GM19351 (cell line): Measurements from ENCODE around the gene GPX3.

Experiments used
- ATAC-seq: cut with Tn5 transposase; IDR thresholded peaks from one replicate; pipeline ENCODE4 v1.9.1; 2021; ENCODE audit warnings: mild to moderate bottlenecking, moderate library complexity; ENCODE audit not compliant: unreplicated experiment

GPX3 gene

DNA sequence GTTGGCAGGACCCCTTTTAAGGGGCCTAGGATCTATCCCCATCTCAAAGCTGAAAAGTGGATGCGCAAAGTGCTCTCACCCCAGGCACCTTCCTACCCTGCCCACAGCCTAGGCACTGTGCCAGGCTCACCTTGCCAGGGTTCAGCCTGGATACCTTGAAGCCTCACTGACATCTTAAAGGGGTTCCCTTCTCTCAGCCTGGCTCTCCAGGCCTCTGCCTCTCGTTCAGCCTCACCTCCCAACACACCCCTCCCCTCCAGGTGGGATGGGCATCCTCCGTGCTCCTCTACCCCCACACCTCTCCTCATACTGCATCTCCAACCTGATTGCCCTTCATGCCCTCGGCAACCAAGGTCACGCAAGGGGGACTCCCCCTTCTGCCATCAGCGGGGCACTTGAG lies 34.9 kb downstream of the GPX3 start:
- no peak for ATAC-seq

DNA sequence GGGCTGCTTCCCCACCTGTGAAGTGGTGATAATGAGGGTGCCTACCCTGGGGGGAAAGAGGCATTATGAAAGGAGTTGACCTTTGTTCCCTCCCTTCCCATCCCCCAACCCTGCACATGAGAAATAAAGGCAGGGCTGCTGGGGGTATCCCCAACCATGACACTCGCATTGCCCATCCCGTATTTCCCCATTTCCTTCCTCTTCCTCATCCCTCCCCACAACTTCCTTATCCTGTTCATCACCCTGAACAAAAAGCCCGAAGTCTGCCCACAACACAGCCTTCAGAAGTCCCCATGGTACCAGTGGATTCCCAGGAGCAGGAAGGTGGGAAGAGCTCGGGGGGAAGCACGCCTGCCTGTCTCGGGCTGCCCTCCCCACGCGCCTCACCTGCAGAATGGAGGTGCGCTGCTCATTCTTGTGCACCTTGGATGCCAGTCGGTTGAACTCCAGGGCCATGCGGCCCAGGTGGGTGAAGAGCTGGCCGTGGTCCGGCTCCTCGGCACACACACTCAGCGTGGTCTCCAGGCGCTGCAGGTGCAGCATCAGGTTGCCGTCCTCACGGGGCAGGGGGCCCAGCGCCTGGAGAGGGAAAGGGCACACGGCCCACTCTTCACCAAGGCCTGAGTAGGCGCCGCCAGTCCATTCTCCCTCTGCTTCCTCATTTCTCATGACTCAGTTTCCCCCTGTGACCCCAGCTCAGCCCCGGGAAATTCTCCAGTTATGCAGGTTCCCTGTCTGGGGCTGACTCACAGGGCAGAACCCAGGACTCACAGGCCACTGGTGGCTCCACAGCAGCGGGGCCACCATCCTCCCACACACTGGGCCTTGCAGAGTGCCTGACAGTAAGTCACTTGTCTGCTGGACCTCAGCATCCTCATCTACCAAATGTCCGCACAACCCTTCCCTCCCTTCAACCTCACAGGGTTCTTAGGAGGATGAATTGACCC lies 36.3 kb downstream of the GPX3 start:
- no peak for ATAC-seq

DNA sequence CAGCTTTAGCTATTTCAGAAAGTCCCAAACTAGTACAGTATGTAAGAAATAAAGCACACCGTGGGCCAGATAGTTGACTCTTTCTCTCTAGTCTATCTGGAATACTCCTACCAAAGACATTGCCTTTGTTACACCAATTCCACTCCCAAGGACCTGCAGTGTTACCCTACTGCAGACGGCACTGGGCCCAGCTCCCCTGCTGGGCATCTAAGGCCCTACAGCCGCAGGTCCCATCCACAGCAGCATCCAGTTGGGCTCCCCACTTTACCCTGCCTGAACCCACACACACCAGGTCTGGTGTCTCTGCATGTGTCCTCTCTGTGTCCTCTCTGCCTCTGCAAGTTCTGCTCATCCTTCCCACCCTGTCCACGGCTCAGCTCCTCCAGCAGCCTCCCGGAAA lies 37.9 kb downstream of the GPX3 start:
- ATAC-seq, result no peak

DNA sequence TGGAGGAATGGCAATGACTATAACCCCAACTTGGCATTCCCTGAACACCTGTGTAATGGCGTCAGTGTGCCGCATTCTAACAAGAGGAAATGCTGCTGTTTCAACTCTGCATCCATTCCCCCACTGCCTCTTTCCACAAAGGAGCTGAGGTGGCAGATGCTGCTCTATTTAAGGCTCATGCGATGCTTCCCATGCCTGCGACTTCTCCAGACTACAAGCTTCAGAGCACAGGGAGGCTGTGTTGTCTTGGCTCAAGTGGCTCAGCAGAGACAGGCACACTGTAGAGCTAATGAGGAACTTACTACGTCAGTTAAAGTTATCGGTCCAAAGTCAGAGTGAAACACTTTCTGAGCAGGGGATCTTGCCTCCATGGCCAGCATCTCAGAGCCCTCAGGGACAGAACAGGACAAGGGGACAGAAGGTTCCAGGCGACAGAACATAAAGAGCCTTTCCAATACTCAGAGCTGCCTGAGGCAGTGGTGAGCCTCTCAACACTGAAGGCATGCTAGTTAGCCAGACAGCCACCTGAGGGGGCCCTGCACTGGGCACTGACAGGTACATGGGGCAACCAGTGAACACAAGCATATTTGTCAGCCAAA lies 38.6 kb downstream of the GPX3 start:
- no peak for ATAC-seq

GRCh38 chr5:151060742-151061141 lies 40.4 kb downstream of the GPX3 start:
- ATAC-seq, result no peak

GRCh38 chr5:151062405-151063141 lies 42.2 kb downstream of the GPX3 start:
- ATAC-seq, result no peak

DNA sequence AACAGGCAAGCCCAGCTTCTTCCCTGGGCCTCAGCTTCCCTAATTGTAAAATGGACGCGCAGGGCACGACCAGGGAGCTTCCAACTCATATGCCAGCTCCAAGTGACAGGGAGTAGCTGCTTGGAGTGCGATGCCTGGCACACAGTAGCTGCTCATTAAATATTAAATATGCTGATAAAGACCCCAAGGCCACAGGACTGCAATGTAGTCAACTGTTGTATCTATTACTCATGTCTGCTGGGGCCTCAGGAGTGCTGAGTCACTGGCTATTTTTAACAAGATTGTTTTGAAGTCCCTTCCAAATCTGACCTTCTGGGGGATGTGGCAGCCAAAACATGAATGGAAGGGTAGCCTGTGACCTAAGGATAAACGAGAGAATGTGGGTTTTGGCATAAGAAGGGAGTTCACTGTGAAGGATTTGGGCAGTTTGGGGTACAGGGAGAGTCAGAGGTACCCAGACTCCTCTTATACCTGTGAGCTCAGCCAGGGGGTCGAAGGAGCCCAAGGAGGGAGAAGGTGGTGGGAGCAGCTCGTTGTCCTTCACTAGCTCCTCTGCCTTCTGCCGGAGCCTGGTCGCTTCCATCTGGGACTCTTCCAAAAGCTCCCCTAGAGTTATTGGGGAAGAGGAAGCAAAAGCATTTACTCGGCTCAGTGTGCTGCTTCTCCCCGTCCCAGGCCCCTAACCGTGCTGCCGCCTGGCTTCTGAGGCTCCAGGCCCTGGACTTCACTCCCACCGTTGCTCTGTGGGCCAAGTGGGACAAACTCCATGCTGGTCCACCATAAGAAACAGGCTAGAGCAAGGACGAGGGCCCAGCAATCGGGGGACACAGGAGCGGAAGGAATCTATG lies 43.0 kb downstream of the GPX3 start:
- ATAC-seq, result no peak

DNA sequence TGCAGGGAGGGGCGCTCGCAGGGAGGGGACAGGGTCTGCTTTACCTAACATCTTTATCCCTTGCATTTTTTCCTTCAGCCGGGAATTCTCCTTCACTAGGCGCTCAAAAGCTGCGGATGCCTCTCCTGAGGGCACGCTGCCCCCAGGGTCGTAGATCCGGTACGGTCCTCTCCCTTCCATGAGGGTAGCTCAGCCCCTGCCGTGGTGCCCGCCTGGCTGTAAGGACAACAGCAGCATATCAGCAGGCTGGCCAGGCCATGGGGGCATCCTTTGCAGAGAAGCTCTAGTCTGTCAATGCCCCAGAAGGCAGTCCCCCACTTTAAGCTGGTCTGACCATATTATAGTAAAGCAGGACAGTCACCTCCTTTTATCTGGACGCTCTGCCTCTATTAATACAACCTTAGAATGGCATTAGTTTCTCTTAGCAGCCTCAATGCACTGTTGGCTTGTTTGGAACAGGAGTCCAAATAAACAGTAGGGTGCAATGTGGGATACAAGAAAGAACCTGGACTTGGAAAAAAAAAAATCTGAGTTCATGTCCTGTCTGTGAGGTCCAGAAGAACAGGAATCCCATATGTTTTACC lies 44.6 kb downstream of the GPX3 start:
- ATAC-seq, result no peak

GRCh38 chr5:151065609-151066008 lies 45.2 kb downstream of the GPX3 start:
- ATAC-seq, result no peak

DNA sequence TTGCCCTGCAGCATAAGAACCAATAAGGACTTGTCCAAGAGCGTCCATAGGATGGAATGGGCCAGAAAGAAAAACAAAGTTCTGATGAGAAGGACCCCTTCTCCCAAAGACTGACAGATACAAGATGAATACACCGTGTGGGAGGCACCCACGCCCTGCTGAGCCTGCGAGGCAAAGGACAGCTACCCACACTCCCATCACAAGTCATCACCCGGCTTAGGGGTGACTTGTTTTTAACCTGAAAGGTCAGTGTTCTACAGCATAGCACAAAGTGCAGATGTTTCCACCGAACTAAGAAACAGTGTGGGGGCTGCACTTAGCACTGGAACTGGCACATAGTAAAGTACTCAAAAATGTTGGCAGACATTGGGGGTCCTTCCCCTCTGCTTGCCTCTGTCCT lies 46.5 kb downstream of the GPX3 start:
- ATAC-seq, result no peak

GRCh38 chr5:151067632-151068432 lies 47.4 kb downstream of the GPX3 start:
- ATAC-seq, result no peak

DNA sequence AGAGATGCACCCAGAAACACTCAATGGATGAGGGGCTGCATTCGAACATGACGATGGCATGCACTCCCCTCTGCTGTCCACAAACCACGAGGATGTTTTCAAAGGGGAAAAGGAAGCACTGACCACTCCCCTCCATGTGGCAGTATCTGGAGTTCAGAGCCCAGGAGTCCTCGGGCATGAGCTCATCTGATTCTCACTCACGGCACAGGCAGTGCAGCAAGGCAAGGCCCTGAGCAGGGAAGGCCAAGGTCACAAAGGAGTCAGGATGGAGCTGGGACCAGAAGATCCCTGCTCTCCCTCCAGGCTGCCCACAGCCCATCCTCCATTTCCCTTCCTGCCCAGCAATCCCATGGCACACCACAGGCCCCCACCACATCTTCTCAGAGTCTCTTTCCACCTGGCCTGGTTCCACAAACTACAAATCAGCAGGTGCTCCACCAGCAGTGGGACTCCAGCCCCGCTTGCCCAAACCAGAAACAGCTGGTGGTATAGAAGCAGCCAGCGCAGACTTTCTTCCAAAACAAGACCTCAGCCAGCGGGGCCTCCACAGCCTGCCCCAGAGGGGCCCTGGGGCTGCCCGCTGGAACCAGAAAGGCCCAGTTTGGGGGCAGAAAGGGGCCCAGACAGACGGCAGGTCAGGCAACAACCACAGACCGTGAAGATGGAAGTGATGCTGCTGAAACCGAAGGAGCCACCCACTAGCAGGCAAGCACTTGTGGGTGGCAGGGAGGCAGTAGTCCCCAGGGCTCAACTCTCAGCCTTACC lies 48.2 kb downstream of the GPX3 start:
- peak; percentile 66 for ATAC-seq

- no peak for ATAC-seq
Observed at GRCh38 chr5:151070449-151070848, 50.1 kb downstream of the GPX3 start.

DNA sequence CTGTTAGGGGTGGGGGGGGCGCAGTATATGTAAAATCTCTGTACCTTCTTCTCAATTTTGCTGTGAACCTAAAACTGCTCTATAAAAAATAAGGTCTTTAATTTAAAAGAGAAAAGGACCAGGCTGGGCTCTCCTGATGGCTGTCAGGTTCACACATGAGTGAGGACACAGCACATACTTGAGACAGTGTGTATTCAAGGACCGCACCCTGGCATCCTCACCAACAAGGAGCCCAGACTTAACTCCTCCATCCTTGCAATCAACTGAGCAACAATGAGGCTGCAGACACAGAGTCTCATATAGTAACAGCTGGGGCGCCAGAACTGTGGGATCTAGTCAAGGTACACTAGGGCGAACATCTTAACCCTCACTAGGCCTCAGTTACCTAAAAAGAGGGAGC lies 50.6 kb downstream of the GPX3 start:
- ATAC-seq, result no peak

DNA sequence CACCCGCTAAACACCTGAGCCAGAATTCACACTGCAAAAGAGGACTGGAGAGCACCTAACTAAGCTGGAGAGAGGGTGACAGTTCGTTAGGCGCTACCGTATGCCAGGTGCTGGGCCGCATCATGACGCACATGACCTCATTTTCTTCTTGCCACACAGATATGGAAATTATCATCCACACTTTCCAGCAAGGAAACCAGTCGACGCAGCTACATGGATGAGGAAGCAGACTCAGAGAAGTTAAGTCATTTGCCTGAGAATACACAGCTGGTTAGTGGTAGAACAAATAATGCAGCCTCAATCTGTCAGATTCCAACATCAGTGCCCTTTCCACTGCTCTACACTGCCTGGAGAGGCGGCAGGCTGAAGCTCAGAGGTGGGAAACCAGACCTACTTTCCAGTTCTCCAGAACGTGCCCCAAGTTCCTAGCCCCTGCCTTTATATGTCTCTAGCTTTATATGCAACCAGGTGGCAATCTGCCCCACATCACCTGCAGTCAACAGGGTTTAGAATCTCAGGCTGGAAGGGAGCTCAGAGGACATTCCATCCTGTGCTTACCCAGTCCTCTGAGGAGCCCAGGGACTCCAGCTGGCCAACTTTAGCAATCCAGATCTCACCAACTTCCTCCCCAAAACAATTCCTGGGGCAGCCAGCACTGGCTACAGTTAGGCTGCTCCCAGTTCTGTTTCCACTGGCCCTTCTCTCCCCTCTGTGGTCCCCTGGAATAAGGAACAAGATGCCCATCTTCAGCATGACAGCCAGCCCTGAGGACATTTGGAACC lies 51.6 kb downstream of the GPX3 start:
- no peak for ATAC-seq

DNA sequence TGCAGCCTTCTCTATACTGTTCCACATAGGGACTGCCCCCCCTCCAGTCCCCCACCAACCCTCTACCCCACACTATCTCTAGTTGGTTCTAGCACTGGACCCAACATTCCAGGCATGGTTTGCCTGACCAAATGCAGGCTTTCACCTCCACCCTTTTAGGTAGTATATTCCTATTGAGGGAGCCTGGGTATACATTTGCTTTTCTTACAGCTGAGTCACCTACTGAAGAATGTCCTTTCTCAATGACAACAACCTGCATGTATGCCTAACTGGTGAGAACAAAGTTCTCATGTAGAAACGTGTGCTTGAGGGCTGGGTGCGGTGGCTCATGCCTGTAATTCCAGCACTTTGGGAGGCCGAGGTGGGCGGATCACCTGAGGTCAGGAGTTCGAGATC lies 52.2 kb downstream of the GPX3 start:
- no peak for ATAC-seq

DNA sequence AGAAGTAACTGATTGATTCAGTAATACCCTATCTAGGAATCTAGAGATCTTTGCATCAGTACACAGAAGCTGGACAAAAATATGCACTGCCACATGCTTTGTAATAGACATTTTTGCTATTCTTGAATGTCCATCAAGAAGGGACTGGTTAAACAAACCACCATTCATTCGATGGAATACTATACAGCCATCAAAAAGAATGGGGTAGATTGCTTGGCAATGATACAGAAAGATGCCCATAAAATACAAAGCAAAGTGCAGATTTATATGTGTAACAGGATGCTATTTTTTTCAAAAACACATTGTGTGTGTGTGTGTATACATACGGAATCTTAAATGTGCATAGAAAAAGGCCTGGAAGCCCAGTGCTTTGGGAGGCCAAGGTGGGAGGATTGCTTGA lies 52.9 kb downstream of the GPX3 start:
- no peak for ATAC-seq

- ATAC-seq, result no peak
Observed at GRCh38 chr5:151074557-151074956, 54.2 kb downstream of the GPX3 start.
